Breast epithelium (tissue), 3 donors: ENCODE measurements around the gene TF.

Source experiments
- POLR2A ChIP-seq: fragments of 450-650 bp; IDR thresholded peaks from one replicate; pipeline ENCODE4 v1.6.1; 2016; ENCODE audit warnings: antibody characterized with exemption, mild to moderate bottlenecking, moderate library complexity
- TF ChIP-seq, protein P1 (sequence below), 3 donors: fragments of 450-650 bp; IDR thresholded peaks; one replicate each; pipeline ENCODE4 v1.5.1; 2016 to 2017; ENCODE audit warnings: antibody characterized with exemption in 3 of 3, mild to moderate bottlenecking in 3 of 3, moderate library complexity in 3 of 3

DNA sequence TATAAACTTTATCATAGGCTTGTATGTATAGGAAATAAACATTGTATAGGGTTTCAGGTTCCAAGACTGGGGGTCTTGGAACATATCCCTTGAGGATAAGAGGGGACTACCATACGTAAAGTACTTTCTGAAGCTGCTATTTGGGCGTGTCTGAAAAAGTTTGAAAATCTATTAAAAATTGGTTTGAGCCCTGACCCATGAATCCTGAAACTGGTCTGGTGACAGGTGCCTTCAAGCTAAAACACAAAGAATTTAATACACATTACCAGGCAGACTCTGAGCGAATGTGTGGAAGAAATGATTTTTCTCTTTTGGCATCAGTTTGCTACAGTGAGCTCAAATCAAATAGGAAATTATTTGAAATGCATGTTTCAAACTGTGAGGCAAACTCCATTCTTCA is 16.3 kb downstream of the TF start:
- TF ChIP-seq, protein P1, sequence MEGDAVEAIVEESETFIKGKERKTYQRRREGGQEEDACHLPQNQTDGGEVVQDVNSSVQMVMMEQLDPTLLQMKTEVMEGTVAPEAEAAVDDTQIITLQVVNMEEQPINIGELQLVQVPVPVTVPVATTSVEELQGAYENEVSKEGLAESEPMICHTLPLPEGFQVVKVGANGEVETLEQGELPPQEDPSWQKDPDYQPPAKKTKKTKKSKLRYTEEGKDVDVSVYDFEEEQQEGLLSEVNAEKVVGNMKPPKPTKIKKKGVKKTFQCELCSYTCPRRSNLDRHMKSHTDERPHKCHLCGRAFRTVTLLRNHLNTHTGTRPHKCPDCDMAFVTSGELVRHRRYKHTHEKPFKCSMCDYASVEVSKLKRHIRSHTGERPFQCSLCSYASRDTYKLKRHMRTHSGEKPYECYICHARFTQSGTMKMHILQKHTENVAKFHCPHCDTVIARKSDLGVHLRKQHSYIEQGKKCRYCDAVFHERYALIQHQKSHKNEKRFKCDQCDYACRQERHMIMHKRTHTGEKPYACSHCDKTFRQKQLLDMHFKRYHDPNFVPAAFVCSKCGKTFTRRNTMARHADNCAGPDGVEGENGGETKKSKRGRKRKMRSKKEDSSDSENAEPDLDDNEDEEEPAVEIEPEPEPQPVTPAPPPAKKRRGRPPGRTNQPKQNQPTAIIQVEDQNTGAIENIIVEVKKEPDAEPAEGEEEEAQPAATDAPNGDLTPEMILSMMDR (IDR thresholded peaks at IDR 0.05), result no peak
- no peak for TF ChIP-seq POLR2A
